ENCODE results near the gene SLK. TPM values are rescaled to one million over a fixed set of nuclear protein-coding genes. Genes with fewer than 3 reads are reported as not detected.

SLK gene
- total RNA-seq, 2 experiments from 2014 or later: 20.5 to 20.8 TPM

- Histone ChIP-seq H3K27me3 (ENCODE audit: control insufficient read depth in 1 of 2, insufficient read depth in 2 of 2, low read length in 2 of 2) (no peaks in the 10 kb centered on the region), H3K4me1 (ENCODE audit: insufficient read depth, low read length) (no peaks in the 10 kb centered on the region), H3K4me3 (ENCODE audit: low read length) (no peak overlapping the region), H3K9me3 (ENCODE audit: control insufficient read depth in 1 of 2, insufficient read depth in 1 of 2, low read length in 2 of 2) (no peaks in the 10 kb centered on the region), H3K36me3 (ENCODE audit: insufficient read depth, low read length) (peaks cover 75% of the 10 kb centered on the region), H3K27ac (ENCODE audit: low read depth in 1 of 2, low read length in 2 of 2) (no peak overlapping the region)
- ChIA-PET CTCF (no interaction called here), POLR2A (no interaction called here)
- Mint-ChIP-seq H3K4me3 (no peak overlapping the region), H3K9me3 (no peaks in the 10 kb centered on the region), H3K27me3 (no peaks in the 10 kb centered on the region), H3K4me1 (ENCODE audit: low read depth) (peaks cover 4% of the 10 kb centered on the region), H3K36me3 (ENCODE audit: low read depth) (peaks cover 83% of the 10 kb centered on the region), H3K27ac (no peak overlapping the region)
- ATAC-seq (ENCODE audit: poor library complexity) (no peak), DNase-seq (no peak)
- no peak for TF ChIP-seq CTCF (IDR thresholded peaks at IDR 0.05)
- intact Hi-C loops (cut with DNase I, micrococcal nuclease): no loop called here
Measured at GRCh38 chr10:104002911-104003310, 36.0 kb downstream of the SLK start.

- H3K27ac Mint-ChIP-seq: no peak overlapping the region
- H3K9me3 ChIP-seq (ENCODE audit: control insufficient read depth in 1 of 2, insufficient read depth in 1 of 2, low read length in 2 of 2): no peaks in the 10 kb centered on the region
- POLR2A ChIA-PET: interaction anchor here (0.9 kb wide), 1 partner anchor 22 kb away, joined by 6 read pairs; no protein-coding TSS in a partner anchor
- peaks cover 70% of the 10 kb centered on the region for H3K36me3 ChIP-seq (ENCODE audit: insufficient read depth, low read length)
- CTCF ChIA-PET: interaction anchor here (1.4 to 1.5 kb wide), 2 partner anchors 116 to 117 kb away, joined by 3 read pairs; partner anchors contain the start of gene SFR1
- ATAC-seq (ENCODE audit: poor library complexity) (no peak), DNase-seq (no peak)
- H3K36me3 Mint-ChIP-seq (ENCODE audit: low read depth): peaks cover 80% of the 10 kb centered on the region
- H3K9me3 Mint-ChIP-seq: no peaks in the 10 kb centered on the region
- no peak overlapping the region for H3K27ac ChIP-seq (ENCODE audit: low read depth in 1 of 2, low read length in 2 of 2)
- H3K4me1 ChIP-seq (ENCODE audit: insufficient read depth, low read length): no peaks in the 10 kb centered on the region
- peaks cover 4% of the 10 kb centered on the region for H3K4me1 Mint-ChIP-seq (ENCODE audit: low read depth)
- H3K4me3 Mint-ChIP-seq: no peak overlapping the region
- no peaks in the 10 kb centered on the region for H3K27me3 ChIP-seq (ENCODE audit: control insufficient read depth in 1 of 2, insufficient read depth in 2 of 2, low read length in 2 of 2)
- intact Hi-C loops (cut with DNase I, micrococcal nuclease): loop anchor here in 1 of 2 experiments (5.0 kb wide), 1 partner anchor 118 kb away; no protein-coding TSS in a partner anchor
- no peak overlapping the region for H3K4me3 ChIP-seq (ENCODE audit: low read length)
- no peak for TF ChIP-seq CTCF (IDR thresholded peaks at IDR 0.05)
- no peaks in the 10 kb centered on the region for H3K27me3 Mint-ChIP-seq
Measured at GRCh38 chr10:104005172-104005863, 38.4 kb downstream of the SLK start.

- DNase-seq (no peak), ATAC-seq (ENCODE audit: poor library complexity) (no peak)
- Mint-ChIP-seq H3K27me3 (no peaks in the 10 kb centered on the region), H3K4me1 (ENCODE audit: low read depth) (no peaks in the 10 kb centered on the region), H3K4me3 (no peak overlapping the region), H3K36me3 (ENCODE audit: low read depth) (peaks cover 71% of the 10 kb centered on the region), H3K27ac (no peak overlapping the region), H3K9me3 (no peaks in the 10 kb centered on the region)
- intact Hi-C loops (cut with DNase I, micrococcal nuclease): no loop called here
- ChIA-PET CTCF (no interaction called here), POLR2A (interaction anchor here (1.2 to 2.0 kb wide), 2 partner anchors 110 to 124 kb away, joined by 3 to 5 read pairs; partner anchors contain the start of gene SFR1)
- no peaks in the 10 kb centered on the region for H3K27me3 ChIP-seq (ENCODE audit: control insufficient read depth in 1 of 2, insufficient read depth in 2 of 2, low read length in 2 of 2)
- H3K4me1 ChIP-seq (ENCODE audit: insufficient read depth, low read length): no peaks in the 10 kb centered on the region
- H3K4me3 ChIP-seq (ENCODE audit: low read length): no peak overlapping the region
- no peaks in the 10 kb centered on the region for H3K9me3 ChIP-seq (ENCODE audit: control insufficient read depth in 1 of 2, insufficient read depth in 1 of 2, low read length in 2 of 2)
- no peak for TF ChIP-seq CTCF (IDR thresholded peaks at IDR 0.05)
- H3K27ac ChIP-seq (ENCODE audit: low read depth in 1 of 2, low read length in 2 of 2): no peak overlapping the region
- peaks cover 36% of the 10 kb centered on the region for H3K36me3 ChIP-seq (ENCODE audit: insufficient read depth, low read length)
Measured at GRCh38 chr10:104011904-104012303, 45.0 kb downstream of the SLK start.
